Fibroblast of lung (primary cell): ENCODE data around the gene UIMC1.
"Not testable (repeated sequence)": the region's sequence is repeated elsewhere in the genome, so short reads cannot be mapped to it uniquely, and the experiment has no call there.

ENCODE experiments used
- EZH2 ChIP-seq: IDR thresholded peaks from 2 replicates; pipeline ENCODE4 v1.5.1; 2012; ENCODE audit warnings: low read length, control low read depth, mild to moderate bottlenecking; ENCODE audit errors: missing control alignments
- TF ChIP-seq, protein P1 (sequence below), 2 donors: IDR thresholded peaks in 1 of 2; conservative IDR thresholded peaks in 1 of 2; 1 replicate in 1 of 2; 2 replicates in 1 of 2; pipeline ENCODE4 v1.5.1; 2011 to 2012; ENCODE audit warnings: low read length in 2 of 2, control low read depth in 1 of 2, inconsistent platforms in 1 of 2, low read depth in 1 of 2, mild to moderate bottlenecking in 1 of 2

DNA sequence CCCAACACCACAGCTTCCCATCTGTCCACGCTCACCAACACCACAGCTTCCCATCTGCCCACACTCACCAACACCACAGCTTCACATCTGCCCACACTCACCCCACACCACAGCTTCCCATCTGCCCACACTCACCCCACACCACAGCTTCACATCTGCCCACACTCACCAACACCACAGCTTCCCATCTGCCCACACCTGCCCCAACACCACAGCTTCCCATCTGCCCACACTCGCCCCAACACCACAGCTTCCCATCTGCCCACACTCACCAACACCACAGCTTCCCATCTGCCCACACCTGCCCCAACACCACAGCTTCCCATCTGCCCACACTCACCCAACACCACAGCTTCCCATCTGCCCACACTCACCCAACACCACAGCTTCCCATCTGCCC, 134.0 kb downstream of the UIMC1 start:
- TF ChIP-seq, protein P1, sequence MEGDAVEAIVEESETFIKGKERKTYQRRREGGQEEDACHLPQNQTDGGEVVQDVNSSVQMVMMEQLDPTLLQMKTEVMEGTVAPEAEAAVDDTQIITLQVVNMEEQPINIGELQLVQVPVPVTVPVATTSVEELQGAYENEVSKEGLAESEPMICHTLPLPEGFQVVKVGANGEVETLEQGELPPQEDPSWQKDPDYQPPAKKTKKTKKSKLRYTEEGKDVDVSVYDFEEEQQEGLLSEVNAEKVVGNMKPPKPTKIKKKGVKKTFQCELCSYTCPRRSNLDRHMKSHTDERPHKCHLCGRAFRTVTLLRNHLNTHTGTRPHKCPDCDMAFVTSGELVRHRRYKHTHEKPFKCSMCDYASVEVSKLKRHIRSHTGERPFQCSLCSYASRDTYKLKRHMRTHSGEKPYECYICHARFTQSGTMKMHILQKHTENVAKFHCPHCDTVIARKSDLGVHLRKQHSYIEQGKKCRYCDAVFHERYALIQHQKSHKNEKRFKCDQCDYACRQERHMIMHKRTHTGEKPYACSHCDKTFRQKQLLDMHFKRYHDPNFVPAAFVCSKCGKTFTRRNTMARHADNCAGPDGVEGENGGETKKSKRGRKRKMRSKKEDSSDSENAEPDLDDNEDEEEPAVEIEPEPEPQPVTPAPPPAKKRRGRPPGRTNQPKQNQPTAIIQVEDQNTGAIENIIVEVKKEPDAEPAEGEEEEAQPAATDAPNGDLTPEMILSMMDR (conservative IDR thresholded peaks at IDR 0.05 in 1 of 2, IDR thresholded peaks at IDR 0.05 in 1 of 2; ENCODE audit: low read depth in 1 of 2, low read length in 2 of 2), result not testable (repeated sequence)
- not testable (repeated sequence) for TF ChIP-seq EZH2
